Esophagus squamous epithelium (tissue), 5 donors: ENCODE measurements around the gene ARSJ. TPM values are rescaled to one million over a fixed set of nuclear protein-coding genes. Genes with fewer than 3 reads are reported as not detected.

Experiments
- DNase-seq: peaks from one replicate; lab custom pipeline; 2025; lab: John Stamatoyannopoulos, UW
- H3K27ac ChIP-seq, 4 donors: fragments of 200-600 bp; sonication (generic); one replicate each; pipeline ENCODE4 v1.5.1; 2016 to 2019; ENCODE audit warnings: mild to moderate bottlenecking in 1 of 4
- H3K27me3 ChIP-seq, 4 donors: fragments of 200-600 bp; sonication (generic); 1 replicate in 3 of 4; 2 replicates in 1 of 4; pipeline versions ENCODE4 v1.5.1 to v1.6.0; 2017 to 2021; ENCODE audit warnings: antibody characterized with exemption in 1 of 4
- H3K36me3 ChIP-seq, 3 donors: fragments of 200-600 bp; sonication (generic); one replicate each; pipeline ENCODE4 v1.5.1; 2016 to 2019
- H3K4me1 ChIP-seq, 3 donors: fragments of 200-600 bp; sonication (generic); one replicate each; pipeline ENCODE4 v1.5.1; 2017 to 2019
- H3K4me3 ChIP-seq, 4 donors: fragments of 200-600 bp; sonication (generic); 1 replicate in 3 of 4; 2 replicates in 1 of 4; pipeline ENCODE4 v1.5.1; 2016 to 2019; ENCODE audit warnings: mild to moderate bottlenecking in 2 of 4, moderate library complexity in 1 of 4
- H3K9me3 ChIP-seq, 3 donors: fragments of 200-600 bp; sonication (generic); one replicate each; pipeline ENCODE4 v1.5.1; 2016 to 2019
- POLR2A ChIP-seq, 4 donors: fragments of 450-650 bp; IDR thresholded peaks; one replicate each; pipeline ENCODE4 v1.6.1; 2017; ENCODE audit warnings: antibody characterized with exemption in 4 of 4, mild to moderate bottlenecking in 4 of 4, moderate library complexity in 3 of 4
- WGBS, 2 donors: methylation state at CpG; one replicate each; pipeline ENCODE4 v1.1.5; 2018; 5-methylcytosine and 5-hydroxymethylcytosine counted together
- intact Hi-C: fragments of 100-400 bp; cut with DNase I; formaldehyde crosslinking; loops from one replicate; pipeline ENCODE4 v1.15.0; 2022
- total RNA-seq, 4 donors: library from RNA; depleted of rRNA; stranded (reverse); fragments of >200 nt; gene quantifications; one replicate each; pipeline ENCODE4 v1.1.0, GENCODE V29; 2016
- TF ChIP-seq, protein P1 (sequence below), 6 experiments: fragments of 450-650 bp in 4 of 6; fragments of 200-600 bp in 2 of 6; sonication (generic) in 2 of 6; IDR thresholded peaks; one replicate each; pipeline ENCODE4 v1.5.1; 2016 to 2019; ENCODE audit warnings: antibody characterized with exemption in 6 of 6, mild to moderate bottlenecking in 4 of 6, moderate library complexity in 4 of 6
- donor health status: DM: yes; HTN: yes; CAD: no.

The ARSJ gene
- total RNA-seq, 4 donors from 2014 or later = 2.7 to 10.3 (median 5.8) TPM

DNA sequence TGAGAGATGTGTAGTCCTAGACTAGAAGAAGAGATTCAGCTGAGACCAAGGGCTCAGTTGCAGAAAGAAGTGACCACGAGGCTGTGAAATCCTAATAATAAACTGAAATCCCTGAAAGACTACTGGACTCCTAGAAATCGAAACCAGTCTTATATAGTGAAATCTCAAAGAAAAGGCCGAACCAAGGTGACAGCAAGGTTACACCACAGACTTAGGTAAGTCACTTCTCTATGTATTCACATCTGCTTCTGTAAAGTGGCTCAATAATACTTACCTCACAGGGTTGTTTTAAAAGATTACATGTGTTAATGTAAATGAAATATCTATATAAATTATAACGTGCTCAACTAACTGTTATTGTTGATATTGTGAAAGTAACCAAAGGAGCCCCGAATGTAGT, 60.3 kb downstream of the ARSJ start:
- intact Hi-C loops = no loop called here
- H3K27me3 ChIP-seq = no peaks in the 10 kb centered on the region
- peaks cover 0 to 15% (median 0%) of the 10 kb centered on the region in 3 donors for H3K4me1 ChIP-seq
- H3K36me3 ChIP-seq = no peaks in the 10 kb centered on the region
- H3K9me3 ChIP-seq = no peaks in the 10 kb centered on the region
- H3K4me3 ChIP-seq = no peak overlapping the region
- WGBS, 2 donors = 55 to 90% methylated on average over 5 of the region's 5 CpGs
- no peak overlapping the region for H3K27ac ChIP-seq
- no peak for TF ChIP-seq POLR2A (IDR thresholded peaks at IDR 0.05)
- TF ChIP-seq, protein P1, sequence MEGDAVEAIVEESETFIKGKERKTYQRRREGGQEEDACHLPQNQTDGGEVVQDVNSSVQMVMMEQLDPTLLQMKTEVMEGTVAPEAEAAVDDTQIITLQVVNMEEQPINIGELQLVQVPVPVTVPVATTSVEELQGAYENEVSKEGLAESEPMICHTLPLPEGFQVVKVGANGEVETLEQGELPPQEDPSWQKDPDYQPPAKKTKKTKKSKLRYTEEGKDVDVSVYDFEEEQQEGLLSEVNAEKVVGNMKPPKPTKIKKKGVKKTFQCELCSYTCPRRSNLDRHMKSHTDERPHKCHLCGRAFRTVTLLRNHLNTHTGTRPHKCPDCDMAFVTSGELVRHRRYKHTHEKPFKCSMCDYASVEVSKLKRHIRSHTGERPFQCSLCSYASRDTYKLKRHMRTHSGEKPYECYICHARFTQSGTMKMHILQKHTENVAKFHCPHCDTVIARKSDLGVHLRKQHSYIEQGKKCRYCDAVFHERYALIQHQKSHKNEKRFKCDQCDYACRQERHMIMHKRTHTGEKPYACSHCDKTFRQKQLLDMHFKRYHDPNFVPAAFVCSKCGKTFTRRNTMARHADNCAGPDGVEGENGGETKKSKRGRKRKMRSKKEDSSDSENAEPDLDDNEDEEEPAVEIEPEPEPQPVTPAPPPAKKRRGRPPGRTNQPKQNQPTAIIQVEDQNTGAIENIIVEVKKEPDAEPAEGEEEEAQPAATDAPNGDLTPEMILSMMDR (IDR thresholded peaks at IDR 0.05) = no peak
- DNase-seq = no peak

DNA sequence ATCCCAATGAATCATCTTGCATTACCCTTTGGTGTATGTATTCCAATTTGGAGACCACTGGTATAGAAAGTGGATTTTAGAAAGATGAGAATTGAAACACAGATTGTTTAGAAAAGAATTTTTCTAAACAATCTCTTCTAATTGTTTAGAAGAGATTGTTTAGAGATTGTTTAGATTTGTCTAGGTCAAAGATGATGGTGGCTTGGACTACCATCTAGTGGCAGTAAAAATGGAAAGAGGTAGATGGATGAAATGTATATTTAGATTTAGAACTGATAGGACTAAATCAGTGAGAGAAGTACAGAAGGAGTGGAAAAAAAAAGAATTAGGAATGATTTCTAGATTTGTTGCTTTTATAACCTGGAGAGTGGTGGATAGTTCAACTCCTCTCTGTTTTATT, 70.6 kb downstream of the ARSJ start:
- H3K27ac ChIP-seq = no peak overlapping the region
- no peak for TF ChIP-seq POLR2A (IDR thresholded peaks at IDR 0.05)
- TF ChIP-seq, protein P1 (IDR thresholded peaks at IDR 0.05) = peak in 1 of 6 experiments; percentile 23
- intact Hi-C loops = no loop called here

DNA sequence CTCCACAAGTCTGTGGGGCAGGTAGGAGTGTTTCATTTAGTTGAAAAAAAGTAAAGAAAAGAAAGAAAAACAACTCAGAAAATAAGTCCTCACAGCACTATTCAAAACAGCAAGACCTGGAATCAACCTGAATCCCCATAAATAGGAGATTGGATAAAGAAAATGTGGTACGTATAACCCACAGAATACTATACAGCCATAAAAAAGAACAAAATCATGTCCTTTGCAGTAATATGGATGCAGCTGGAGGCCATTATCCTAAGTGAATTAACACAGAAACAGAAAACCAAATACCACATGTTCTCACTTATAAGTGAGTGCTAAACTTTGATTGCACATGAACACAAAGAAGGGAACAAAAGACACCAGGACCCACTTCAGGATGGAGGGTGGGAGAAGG, 71.9 kb downstream of the ARSJ start:
- DNase-seq = no peak
- TF ChIP-seq, protein P1 (IDR thresholded peaks at IDR 0.05) = no peak
- no peak for TF ChIP-seq POLR2A (IDR thresholded peaks at IDR 0.05)
- H3K4me1 ChIP-seq = no peaks in the 10 kb centered on the region
- H3K27ac ChIP-seq = no peak overlapping the region
- no peaks in the 10 kb centered on the region for H3K9me3 ChIP-seq
- peaks cover 0 to 10% (median 0%) of the 10 kb centered on the region in 3 donors for H3K36me3 ChIP-seq
- WGBS, 2 donors = 32 to 100% methylated on average over 1 of the region's 1 CpG
- intact Hi-C loops = no loop called here
- no peak overlapping the region for H3K4me3 ChIP-seq
- H3K27me3 ChIP-seq = no peaks in the 10 kb centered on the region

More for the DNA sequence above, 70.6 kb downstream of the ARSJ start:
- DNase-seq = no peak
- Histone ChIP-seq H3K9me3 (no peaks in the 10 kb centered on the region), H3K4me3 (no peak overlapping the region), H3K27me3 (no peaks in the 10 kb centered on the region), H3K36me3 (no peaks in the 10 kb centered on the region), H3K4me1 (no peaks in the 10 kb centered on the region)

DNA sequence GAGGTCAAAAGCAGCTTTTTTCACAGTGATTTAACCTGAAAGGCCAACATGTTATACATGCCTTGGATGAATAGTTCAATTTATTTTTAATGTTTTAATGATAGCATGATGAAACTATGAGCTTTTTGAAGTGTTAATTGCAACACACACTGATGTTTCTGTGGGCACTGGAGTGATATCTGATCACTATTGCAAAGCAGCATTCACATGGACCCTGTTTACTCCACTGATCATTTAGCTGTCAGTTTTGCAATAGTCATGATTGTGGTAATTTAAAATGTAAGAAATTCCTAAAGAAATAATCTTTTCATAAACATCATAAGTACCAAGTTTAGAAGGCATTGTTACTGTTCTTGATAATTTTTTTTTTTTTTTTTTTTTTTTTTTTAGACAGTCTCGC, 74.1 kb downstream of the ARSJ start:
- intact Hi-C loops = no loop called here
- TF ChIP-seq POLR2A (IDR thresholded peaks at IDR 0.05) = no peak
- TF ChIP-seq, protein P1 (IDR thresholded peaks at IDR 0.05) = no peak
- 93% methylated on average over 1 of the region's 1 CpG; no CpG with 5 or more reads in 1 of the 2 donors for WGBS, 2 donors
- no peak overlapping the region for H3K4me3 ChIP-seq
- no peak overlapping the region for H3K27ac ChIP-seq
- no peaks in the 10 kb centered on the region for H3K9me3 ChIP-seq
- peaks cover 0 to 22% (median 0%) of the 10 kb centered on the region in 3 donors for H3K36me3 ChIP-seq
- H3K4me1 ChIP-seq = no peaks in the 10 kb centered on the region
- DNase-seq = no peak
- no peaks in the 10 kb centered on the region for H3K27me3 ChIP-seq

DNA sequence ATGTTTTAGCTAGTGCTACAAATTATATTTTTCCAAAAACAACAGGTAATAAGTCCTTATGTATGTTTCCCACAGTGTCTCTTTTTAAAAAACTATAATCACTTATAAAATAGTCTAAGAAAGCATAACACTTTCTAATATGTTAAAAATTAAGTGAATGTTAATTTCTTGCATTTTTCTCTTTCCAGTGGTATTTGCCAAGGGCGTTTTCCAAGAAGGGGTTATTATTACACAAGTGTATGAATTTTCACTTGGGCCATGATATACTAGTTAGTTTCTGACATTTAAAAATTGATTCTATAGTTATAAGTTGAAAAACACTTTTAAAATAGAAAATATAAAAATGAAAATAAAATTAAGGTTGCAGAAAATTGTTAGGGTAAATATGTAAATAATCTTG, 74.6 kb downstream of the ARSJ start:
- TF ChIP-seq, protein P1 (IDR thresholded peaks at IDR 0.05) = no peak
- no peak for TF ChIP-seq POLR2A (IDR thresholded peaks at IDR 0.05)

More for the DNA sequence above, 74.6 kb downstream of the ARSJ start:
- Histone ChIP-seq H3K9me3 (no peaks in the 10 kb centered on the region), H3K36me3 (peaks cover 0 to 22% (median 0%) of the 10 kb centered on the region in 3 donors), H3K27me3 (no peaks in the 10 kb centered on the region), H3K4me1 (no peaks in the 10 kb centered on the region), H3K27ac (no peak overlapping the region), H3K4me3 (no peak overlapping the region)
- intact Hi-C loops = no loop called here
- no peak for DNase-seq
- 68 to 81% methylated on average over 1 of the region's 1 CpG for WGBS, 2 donors
